Gastrocnemius medialis (tissue), 4 donors: Measurements from ENCODE around the gene TUBB2A. TPM values are rescaled to one million over a fixed set of nuclear protein-coding genes. Genes with fewer than 3 reads are reported as not detected.
"Not testable (repeated sequence)": the region's sequence is repeated elsewhere in the genome, so short reads cannot be mapped to it uniquely, and the experiment has no call there.

Source experiments
- ATAC-seq, 2 donors: fragments of 150-250 bp; one replicate each; pipeline ENCODE4 v1.9.1; 2016
- DNase-seq, 2 donors: peaks; one replicate each; pipeline ENCODE4 v3.0.0-alpha.2; 2019
- H3K27ac ChIP-seq, 4 donors: fragments of 200-600 bp; sonication (generic); 1 replicate in 1 of 4; 2 replicates in 3 of 4; pipeline ENCODE4 v1.5.1; 2016 to 2018; ENCODE audit warnings: mild to moderate bottlenecking in 2 of 4, moderate library complexity in 1 of 4
- H3K27me3 ChIP-seq, 3 donors: fragments of 200-600 bp; sonication (generic) in 2 of 3; 1 replicate in 1 of 3; 2 replicates in 2 of 3; pipeline versions ENCODE4 v1.5.1 to v1.6.0; 2016 to 2019; ENCODE audit warnings: mild to moderate bottlenecking in 1 of 3, moderate library complexity in 1 of 3
- H3K36me3 ChIP-seq, 2 donors: fragments of 200-600 bp; sonication (generic) in 1 of 2; one replicate each; pipeline ENCODE4 v1.5.1; 2017 to 2018
- H3K4me1 ChIP-seq, 2 donors: fragments of 200-600 bp; sonication (generic) in 1 of 2; one replicate each; pipeline ENCODE4 v1.5.1; 2016 to 2017; ENCODE audit warnings: mild to moderate bottlenecking in 2 of 2
- H3K4me3 ChIP-seq, 4 donors: fragments of 200-600 bp; sonication (generic) in 3 of 4; 1 replicate in 1 of 4; 2 replicates in 3 of 4; pipeline ENCODE4 v1.5.1; 2016 to 2019; ENCODE audit warnings: mild to moderate bottlenecking in 2 of 4
- H3K9me3 ChIP-seq, 3 donors: fragments of 200-600 bp; sonication (generic) in 2 of 3; 1 replicate in 1 of 3; 2 replicates in 2 of 3; pipeline ENCODE4 v1.5.1; 2016 to 2019
- CTCF ChIP-seq, 5 experiments: fragments of 450-650 bp in 3 of 5; fragments of 200-600 bp in 2 of 5; sonication (generic) in 2 of 5; IDR thresholded peaks in 4 of 5; conservative IDR thresholded peaks in 1 of 5; 1 replicate in 4 of 5; 2 replicates in 1 of 5; pipeline ENCODE4 v1.5.1; 2016 to 2019; ENCODE audit warnings: antibody characterized with exemption in 5 of 5, mild to moderate bottlenecking in 3 of 5, moderate library complexity in 3 of 5
- POLR2A ChIP-seq, 2 donors: fragments of 450-650 bp; IDR thresholded peaks; one replicate each; pipeline ENCODE4 v1.6.1; 2017; ENCODE audit warnings: antibody characterized with exemption in 2 of 2, mild to moderate bottlenecking in 2 of 2, moderate library complexity in 2 of 2
- in situ Hi-C, 4 donors: fragments of 200-750 bp; cut with MboI; loops; one replicate each; pipeline versions ENCODE4 v1.15.0 to v1.8.0; 2017; ENCODE audit warnings: low sequenced_read_pairs in 4 of 4
- intact Hi-C: fragments of 100-400 bp; cut with DNase I; formaldehyde crosslinking; loops from one replicate; pipeline ENCODE4 v1.15.1; 2023; ENCODE audit warnings: low total_unique reads
- total RNA-seq, 4 donors: library from RNA; depleted of rRNA; stranded (reverse); fragments of >200 nt; gene quantifications; one replicate each; pipeline versions ENCODE4 v1.1.0 to v1.2.3, GENCODE V29; 2016

TUBB2A gene
- total RNA-seq, 4 donors from 2014 or later = 18.9 to 53.1 (median 27.0) TPM

GRCh38 chr6:3142536-3142935 lies 14.8 kb downstream of the TUBB2A start:
- DNase-seq (no peak), ATAC-seq (no peak)
- peaks cover 8 to 20% of the 10 kb centered on the region in 2 donors for H3K4me1 ChIP-seq
- H3K27ac ChIP-seq = no peak overlapping the region
- in situ Hi-C loops (loop anchor here in 1 of 4 donors (25.0 kb wide), 1 partner anchor 595 kb away; no protein-coding TSS in a partner anchor), intact Hi-C loops (no loop called here)
- H3K4me3 ChIP-seq = no peak overlapping the region
- no peaks in the 10 kb centered on the region for H3K27me3 ChIP-seq
- H3K36me3 ChIP-seq = peaks cover 2 to 42% of the 10 kb centered on the region in 2 donors
- TF ChIP-seq POLR2A (IDR thresholded peaks at IDR 0.05) (no peak), CTCF (IDR thresholded peaks at IDR 0.05 in 4 of 5, conservative IDR thresholded peaks at IDR 0.05 in 1 of 5) (no peak)
- H3K9me3 ChIP-seq = no peaks in the 10 kb centered on the region

DNA sequence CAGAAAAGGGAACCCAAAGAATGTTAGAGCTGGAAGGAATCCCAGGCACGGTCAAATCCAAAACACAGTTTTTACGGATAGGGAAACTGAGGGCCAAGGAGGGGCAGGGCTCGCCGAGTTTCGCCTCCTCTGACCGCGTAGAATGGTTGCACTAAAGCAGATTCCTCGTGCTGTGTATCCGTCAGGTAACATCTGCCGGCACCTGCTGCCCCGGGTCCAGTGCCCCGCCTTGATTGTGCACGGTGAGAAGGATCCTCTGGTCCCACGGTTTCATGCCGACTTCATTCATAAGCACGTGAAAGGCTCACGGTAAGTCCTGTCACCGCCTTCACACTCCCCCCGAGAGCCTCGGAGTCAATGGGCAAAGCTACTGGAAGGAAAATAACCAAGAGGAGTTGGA lies 17.1 kb downstream of the TUBB2A start:
- Histone ChIP-seq H3K27ac (peak overlapping the region in 3 of 4 donors; percentile 47 to 75 (median 74)), H3K9me3 (no peaks in the 10 kb centered on the region), H3K27me3 (no peaks in the 10 kb centered on the region), H3K4me1 (peaks cover 8 to 20% of the 10 kb centered on the region in 2 donors), H3K36me3 (peaks cover 2 to 54% of the 10 kb centered on the region in 2 donors), H3K4me3 (no peak overlapping the region)
- intact Hi-C loops = no loop called here
- in situ Hi-C loops = loop anchor here in 1 of 4 donors (25.0 kb wide), 1 partner anchor 597 kb away; no protein-coding TSS in a partner anchor
- ATAC-seq = no peak
- TF ChIP-seq POLR2A (IDR thresholded peaks at IDR 0.05) (no peak), CTCF (IDR thresholded peaks at IDR 0.05 in 4 of 5, conservative IDR thresholded peaks at IDR 0.05 in 1 of 5) (no peak)
- no peak for DNase-seq

- peak overlapping the region; percentile 47 to 75 (median 70) for H3K27ac ChIP-seq
- H3K4me3 ChIP-seq = no peak overlapping the region
- ATAC-seq (peak; percentile 86 to 95), DNase-seq (peak; percentile 65 to 78)
- H3K9me3 ChIP-seq = no peaks in the 10 kb centered on the region
- no peaks in the 10 kb centered on the region for H3K27me3 ChIP-seq
- intact Hi-C loops = no loop called here
- no peak for TF ChIP-seq POLR2A (IDR thresholded peaks at IDR 0.05)
- no peak for TF ChIP-seq CTCF (IDR thresholded peaks at IDR 0.05 in 4 of 5, conservative IDR thresholded peaks at IDR 0.05 in 1 of 5)
- H3K36me3 ChIP-seq = peaks cover 2 to 54% of the 10 kb centered on the region in 2 donors
- in situ Hi-C loops = loop anchor here in 1 of 4 donors (25.0 kb wide), 1 partner anchor 598 kb away; no protein-coding TSS in a partner anchor
- H3K4me1 ChIP-seq = peaks cover 8 to 20% of the 10 kb centered on the region in 2 donors
Measured at GRCh38 chr6:3139090-3139903, 18.0 kb downstream of the TUBB2A start.

DNA sequence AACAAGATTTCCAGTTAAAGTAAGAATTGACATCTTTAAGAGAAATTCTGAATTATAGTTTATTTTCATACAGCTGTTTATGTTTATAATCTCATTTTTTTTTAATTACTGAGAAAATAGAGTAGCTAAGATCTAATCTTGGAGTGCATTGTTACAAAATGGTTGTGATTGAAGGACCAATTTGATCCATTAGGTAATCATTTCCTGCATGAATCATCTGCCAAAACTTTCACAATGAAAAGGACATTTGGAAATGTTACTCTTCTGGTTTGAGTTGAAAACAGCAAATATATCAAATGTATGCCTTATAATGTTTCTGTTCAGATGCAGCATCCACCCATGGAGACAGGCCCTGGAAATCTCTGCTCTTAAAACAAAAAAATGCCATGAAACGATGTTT lies 19.0 kb downstream of the TUBB2A start:
- H3K36me3 ChIP-seq = peaks cover 2 to 47% of the 10 kb centered on the region in 2 donors
- no peaks in the 10 kb centered on the region for H3K27me3 ChIP-seq
- H3K9me3 ChIP-seq = no peaks in the 10 kb centered on the region
- ATAC-seq (no peak), DNase-seq (no peak)
- intact Hi-C loops = no loop called here
- H3K4me3 ChIP-seq = no peak overlapping the region
- in situ Hi-C loops = loop anchor here in 1 of 4 donors (25.0 kb wide), 1 partner anchor 599 kb away; no protein-coding TSS in a partner anchor
- no peak for TF ChIP-seq POLR2A (IDR thresholded peaks at IDR 0.05)
- TF ChIP-seq CTCF (IDR thresholded peaks at IDR 0.05 in 4 of 5, conservative IDR thresholded peaks at IDR 0.05 in 1 of 5) = no peak
- peak overlapping the region; percentile 47 to 75 (median 70) for H3K27ac ChIP-seq
- peaks cover 8 to 20% of the 10 kb centered on the region in 2 donors for H3K4me1 ChIP-seq

DNA sequence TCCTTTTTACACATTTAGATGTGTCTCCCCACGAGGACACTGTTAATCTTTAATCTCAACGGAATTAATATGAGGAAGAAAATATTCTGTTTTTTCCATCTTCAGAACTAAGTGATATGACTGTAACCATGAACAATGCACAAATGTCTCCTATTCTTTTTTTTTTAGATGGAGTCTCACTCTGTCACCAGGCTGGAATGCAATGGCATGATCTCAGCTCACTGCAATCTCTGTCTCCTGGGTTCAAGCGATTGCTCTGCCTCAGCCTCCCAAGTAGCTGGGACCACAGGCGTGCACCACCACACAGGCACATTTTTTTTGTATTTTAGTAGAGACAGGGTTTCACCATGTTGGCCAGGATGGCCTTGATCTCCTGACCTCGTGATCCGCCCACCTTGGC lies 19.5 kb downstream of the TUBB2A start:
- in situ Hi-C loops = loop anchor here in 1 of 4 donors (25.0 kb wide), 1 partner anchor 599 kb away; no protein-coding TSS in a partner anchor
- not testable (repeated sequence) for ATAC-seq

More for the DNA sequence above, 19.5 kb downstream of the TUBB2A start:
- H3K9me3 ChIP-seq, H3K4me3 ChIP-seq, DNase-seq, intact Hi-C loops, H3K27me3 ChIP-seq: not testable (repeated sequence)
- H3K4me1 ChIP-seq = peaks cover 8 to 20% of the 10 kb centered on the region in 2 donors
- peaks cover 2 to 45% of the 10 kb centered on the region in 2 donors for H3K36me3 ChIP-seq
- peak overlapping the region; percentile 47 to 75 (median 70) for H3K27ac ChIP-seq
